Measurements from ENCODE around the gene PIGZ. TPM values are rescaled to one million over a fixed set of nuclear protein-coding genes. Genes with fewer than 3 reads are reported as not detected.
"Not testable (repeated sequence)": the region's sequence is repeated elsewhere in the genome, so short reads cannot be mapped to it uniquely, and the experiment has no call there.

PIGZ gene
- total RNA-seq, 1 experiment from 2014 or later = 0.55 TPM

- peaks cover 23% of the 10 kb centered on the region for H3K27me3 ChIP-seq (ENCODE audit: control insufficient read depth, insufficient read depth, low read length)
- no peak overlapping the region for H3K4me3 ChIP-seq (ENCODE audit: insufficient read depth, low read depth, low read length)
- no peaks in the 10 kb centered on the region for H3K36me3 ChIP-seq (replicated peaks; ENCODE audit: control insufficient read depth, insufficient read depth, low read length)
- no peak for DNase-seq
Measured at GRCh38 chr3:196962108-196962929, 6.3 kb downstream of the PIGZ start.

DNA sequence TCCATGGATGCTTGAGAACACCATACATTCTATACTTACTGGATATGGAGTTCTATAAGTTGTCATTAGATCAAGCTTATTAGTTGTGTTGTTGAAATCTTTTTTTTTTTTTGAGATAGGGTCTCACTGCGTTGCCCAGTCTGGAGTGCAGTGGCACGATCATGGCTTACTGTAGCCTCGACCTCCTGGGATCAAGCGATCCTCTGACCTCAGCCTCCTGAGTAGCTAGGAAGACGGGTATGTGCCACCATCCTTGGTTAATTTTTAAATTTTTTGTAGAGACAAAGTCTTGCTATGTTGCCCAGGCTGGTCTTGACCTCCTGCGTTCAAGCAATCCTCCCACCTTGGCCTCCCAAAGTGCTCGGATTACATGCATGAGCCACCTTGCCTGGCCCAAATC lies 13.8 kb downstream of the PIGZ start:
- Histone ChIP-seq H3K36me3 (replicated peaks; ENCODE audit: control insufficient read depth, insufficient read depth, low read length) (no peaks in the 10 kb centered on the region), H3K27me3 (ENCODE audit: control insufficient read depth, insufficient read depth, low read length) (no peaks in the 10 kb centered on the region), H3K4me3 (ENCODE audit: insufficient read depth, low read depth, low read length) (no peak overlapping the region)
- no peak for DNase-seq

DNA sequence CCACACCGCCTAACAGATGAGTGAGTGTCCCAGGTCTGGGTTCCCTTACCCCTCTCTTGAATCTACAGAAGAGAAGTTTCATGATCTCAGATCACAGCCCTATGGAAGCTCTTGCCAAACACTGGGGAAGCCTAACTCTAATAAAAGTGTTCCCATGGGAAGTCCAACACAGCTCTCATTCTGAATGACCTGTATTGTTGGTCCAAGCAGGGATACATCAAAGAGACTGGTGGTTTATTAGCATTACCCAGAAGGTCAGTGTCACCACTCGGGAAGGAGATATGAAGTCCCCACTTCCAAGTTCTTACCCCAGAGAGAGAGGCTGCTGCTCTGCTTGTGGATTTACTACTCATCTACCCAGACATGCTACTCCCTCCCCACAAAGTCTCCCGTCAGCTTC lies 17.3 kb downstream of the PIGZ start:
- H3K4me3 ChIP-seq (ENCODE audit: insufficient read depth, low read depth, low read length) = no peak overlapping the region
- no peak for DNase-seq
- no peaks in the 10 kb centered on the region; the same call in 1 of the 2 replicates for H3K27me3 ChIP-seq (ENCODE audit: control insufficient read depth, insufficient read depth, low read length)
- H3K36me3 ChIP-seq (replicated peaks; ENCODE audit: control insufficient read depth, insufficient read depth, low read length) = no peaks in the 10 kb centered on the region

DNA sequence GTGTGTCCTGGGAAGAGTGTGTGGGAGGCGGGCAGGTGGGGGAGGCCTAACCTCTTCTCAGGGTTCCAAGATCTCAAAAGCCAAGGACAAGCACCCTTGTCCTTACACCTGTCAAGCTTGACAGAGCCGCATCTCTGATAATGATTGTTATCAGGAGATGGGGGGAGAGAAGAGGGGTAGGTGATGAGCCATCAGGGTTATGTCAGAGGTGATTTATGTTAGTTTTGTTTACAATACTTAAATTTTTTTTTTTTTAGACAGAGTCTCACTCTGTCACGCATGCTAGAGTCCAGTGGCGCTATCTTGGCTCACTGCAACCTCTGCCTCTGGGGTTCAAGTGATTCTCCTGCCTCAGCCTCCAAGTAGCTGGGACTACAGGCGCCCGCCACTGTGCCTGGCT lies 18.9 kb downstream of the PIGZ start:
- Histone ChIP-seq H3K4me3 (ENCODE audit: insufficient read depth, low read depth, low read length) (no peak overlapping the region), H3K36me3 (replicated peaks; ENCODE audit: control insufficient read depth, insufficient read depth, low read length) (no peaks in the 10 kb centered on the region), H3K27me3 (ENCODE audit: control insufficient read depth, insufficient read depth, low read length) (no peaks in the 10 kb centered on the region; the same call in 1 of the 2 replicates)
- no peak for DNase-seq

DNA sequence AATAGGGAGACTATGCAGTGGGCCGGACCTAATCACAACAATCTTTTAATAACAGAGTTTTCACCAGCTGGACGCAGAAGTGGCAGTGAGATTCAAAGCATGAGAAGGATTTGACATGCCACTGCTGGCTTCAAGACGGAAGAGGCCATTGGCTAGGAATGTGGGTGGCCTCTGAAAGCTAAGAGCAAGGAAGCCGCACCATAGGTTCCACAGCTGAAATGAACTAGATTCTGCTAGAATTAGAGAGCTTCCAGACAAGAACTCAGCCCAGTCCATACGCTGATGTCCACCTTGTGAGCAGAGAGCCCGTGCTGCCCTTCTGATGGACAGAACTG lies 19.4 kb downstream of the PIGZ start:
- H3K27me3 ChIP-seq (ENCODE audit: control insufficient read depth, insufficient read depth, low read length) = no peaks in the 10 kb centered on the region; the same call in 1 of the 2 replicates
- DNase-seq = no peak
- no peak overlapping the region for H3K4me3 ChIP-seq (ENCODE audit: insufficient read depth, low read depth, low read length)
- H3K36me3 ChIP-seq (replicated peaks; ENCODE audit: control insufficient read depth, insufficient read depth, low read length) = no peaks in the 10 kb centered on the region

DNA sequence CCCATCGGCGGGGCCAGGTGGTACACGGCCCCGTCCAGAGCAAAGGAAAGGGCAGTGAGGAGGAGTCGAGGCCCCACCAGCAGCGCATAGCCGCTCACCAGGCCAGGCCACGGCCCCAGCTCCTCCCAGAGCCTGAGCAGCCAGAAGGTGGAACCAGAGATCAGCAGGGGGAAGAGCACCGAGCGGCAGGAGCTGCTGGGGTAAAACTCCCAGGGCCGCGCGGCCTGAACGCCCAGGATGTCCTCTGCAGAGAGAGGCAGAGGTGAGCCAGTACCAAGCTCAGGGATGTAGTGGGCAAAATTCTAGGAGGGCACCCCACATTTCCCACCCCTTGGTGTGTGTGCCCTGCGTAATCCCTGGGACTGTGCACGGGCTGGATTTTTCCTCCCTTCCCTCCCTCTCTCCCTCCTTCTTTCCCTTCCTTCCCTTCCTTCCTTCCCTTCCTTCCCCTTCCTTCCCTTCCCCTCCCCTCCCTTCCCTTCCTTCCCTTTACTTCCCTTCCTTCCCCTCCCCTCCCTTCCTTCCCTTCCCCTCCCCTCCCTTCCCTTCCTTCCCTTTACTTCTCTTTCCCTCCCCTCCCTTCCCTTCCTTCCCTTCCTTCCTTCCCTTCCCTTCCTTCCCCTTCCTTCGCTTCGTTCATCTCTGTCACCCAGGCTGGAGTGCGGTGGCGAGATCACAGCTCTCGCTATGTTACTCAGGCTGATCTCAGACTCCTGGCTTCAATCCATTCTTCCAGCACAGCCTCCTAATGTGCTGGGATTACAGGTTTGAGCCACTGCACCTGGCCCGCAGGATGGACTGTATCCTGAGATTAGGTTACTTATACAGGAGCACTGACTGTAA lies 20.0 kb downstream of the PIGZ start:
- DNase-seq = peak; percentile 86

GRCh38 chr3:196947860-196948441 lies 20.7 kb downstream of the PIGZ start:
- Histone ChIP-seq H3K27me3 (ENCODE audit: control insufficient read depth, insufficient read depth, low read length) (no peaks in the 10 kb centered on the region; the same call in 1 of the 2 replicates), H3K36me3 (replicated peaks; ENCODE audit: control insufficient read depth, insufficient read depth, low read length) (no peaks in the 10 kb centered on the region), H3K4me3 (ENCODE audit: insufficient read depth, low read depth, low read length) (no peak overlapping the region)
- DNase-seq = no peak

More for the DNA sequence above, 20.0 kb downstream of the PIGZ start:
- H3K36me3 ChIP-seq (replicated peaks; ENCODE audit: control insufficient read depth, insufficient read depth, low read length) = no peaks in the 10 kb centered on the region
- no peaks in the 10 kb centered on the region; the same call in 1 of the 2 replicates for H3K27me3 ChIP-seq (ENCODE audit: control insufficient read depth, insufficient read depth, low read length)
- no peak overlapping the region for H3K4me3 ChIP-seq (ENCODE audit: insufficient read depth, low read depth, low read length)

GRCh38 chr3:196947136-196947859 lies 21.3 kb downstream of the PIGZ start:
- Histone ChIP-seq H3K4me3 (ENCODE audit: insufficient read depth, low read depth, low read length) (no peak overlapping the region), H3K27me3 (ENCODE audit: control insufficient read depth, insufficient read depth, low read length) (no peaks in the 10 kb centered on the region; the same call in 1 of the 2 replicates), H3K36me3 (replicated peaks; ENCODE audit: control insufficient read depth, insufficient read depth, low read length) (no peaks in the 10 kb centered on the region)
- peak; percentile 71 for DNase-seq

GRCh38 chr3:196944037-196944790 lies 24.4 kb downstream of the PIGZ start:
- H3K36me3 ChIP-seq (replicated peaks; ENCODE audit: control insufficient read depth, insufficient read depth, low read length); H3K27me3 ChIP-seq (ENCODE audit: control insufficient read depth, insufficient read depth, low read length); DNase-seq; H3K4me3 ChIP-seq (ENCODE audit: insufficient read depth, low read depth, low read length): not testable (repeated sequence)

- peaks cover 10% of the 10 kb centered on the region for H3K36me3 ChIP-seq (replicated peaks; ENCODE audit: control insufficient read depth, insufficient read depth, low read length)
- no peaks in the 10 kb centered on the region for H3K27me3 ChIP-seq (ENCODE audit: control insufficient read depth, insufficient read depth, low read length)
- no peak for DNase-seq
- peak overlapping the region; percentile 98 for H3K4me3 ChIP-seq (ENCODE audit: insufficient read depth, low read depth, low read length)
Measured at GRCh38 chr3:196942915-196943277, 25.7 kb downstream of the PIGZ start.

GRCh38 chr3:196942226-196942914 lies 26.3 kb downstream of the PIGZ start, which contains the start of gene NCBP2:
TSS of gene NCBP2 (minus strand) at chr3:196942528. CDS start at chr3:196942503, 25 bp downstream.
- Histone ChIP-seq H3K27me3 (ENCODE audit: control insufficient read depth, insufficient read depth, low read length) (no peaks in the 10 kb centered on the region), H3K4me3 (ENCODE audit: insufficient read depth, low read depth, low read length) (peak within 1 kb of the TSS; percentile 98), H3K36me3 (replicated peaks; ENCODE audit: control insufficient read depth, insufficient read depth, low read length) (peaks cover 14% of the 10 kb centered on the region)
- peak; percentile 96 for DNase-seq

DNA sequence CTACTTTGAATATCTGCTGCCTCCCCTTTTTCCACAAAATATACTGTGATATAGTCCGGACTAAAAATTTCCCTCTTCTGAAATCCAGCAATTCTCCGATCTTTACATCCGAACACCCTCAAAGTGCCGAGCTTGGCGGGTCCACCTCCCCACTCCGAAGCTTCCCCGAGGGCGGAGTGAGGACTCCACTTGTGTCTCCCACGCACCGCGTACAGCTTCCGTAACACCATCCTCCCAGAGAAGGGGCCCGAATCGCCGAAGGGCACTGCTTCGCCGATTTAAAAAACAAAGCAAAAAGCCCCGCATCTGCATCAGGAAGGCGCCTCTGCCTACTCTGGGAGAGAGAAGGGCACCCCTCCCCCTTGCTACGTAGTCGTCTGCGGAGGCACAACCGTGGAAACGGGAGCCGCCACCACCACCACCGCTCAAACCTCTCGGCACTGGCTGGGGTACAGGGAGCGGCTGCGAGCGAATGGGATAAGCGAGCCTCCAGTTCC lies 26.9 kb downstream of the PIGZ start:
- H3K36me3 ChIP-seq (replicated peaks; ENCODE audit: control insufficient read depth, insufficient read depth, low read length) = peaks cover 20% of the 10 kb centered on the region

GRCh38 chr3:196938576-196938975 lies 30.1 kb downstream of the PIGZ start:
- DNase-seq = no peak
- no peaks in the 10 kb centered on the region for H3K27me3 ChIP-seq (ENCODE audit: control insufficient read depth, insufficient read depth, low read length)
- H3K4me3 ChIP-seq (ENCODE audit: insufficient read depth, low read depth, low read length) = no peak overlapping the region
- peaks cover 41% of the 10 kb centered on the region for H3K36me3 ChIP-seq (replicated peaks; ENCODE audit: control insufficient read depth, insufficient read depth, low read length)

More for the DNA sequence above, 26.9 kb downstream of the PIGZ start:
- H3K4me3 ChIP-seq (ENCODE audit: insufficient read depth, low read depth, low read length) = peak overlapping the region; percentile 98
- no peaks in the 10 kb centered on the region for H3K27me3 ChIP-seq (ENCODE audit: control insufficient read depth, insufficient read depth, low read length)
- DNase-seq = peak; percentile 77

All from H7 (cell line).